Lower lobe of right lung (tissue), 2 donors: Measurements from ENCODE around the gene COPS6. TPM values are rescaled to one million over a fixed set of nuclear protein-coding genes. Genes with fewer than 3 reads are reported as not detected.

Experiments
- ATAC-seq, 2 donors: fragments of 200-7000 bp; cut with Tn5 transposase; one replicate each; pipeline ENCODE4 v1.9.1; 2020 to 2022; ENCODE audit warnings: mild to moderate bottlenecking in 2 of 2, moderate library complexity in 2 of 2
- DNase-seq: peaks from one replicate; pipeline ENCODE4 v3.0.0-alpha.2; 2020
- H3K27ac ChIP-seq: fragments of 200-600 bp; one replicate; pipeline ENCODE4 v1.8.0; 2022
- H3K27me3 ChIP-seq: fragments of 200-600 bp; one replicate; pipeline ENCODE4 v1.8.0; 2022; ENCODE audit warnings: low read depth
- H3K36me3 ChIP-seq: fragments of 200-600 bp; one replicate; pipeline ENCODE4 v1.8.0; 2022; ENCODE audit warnings: mild to moderate bottlenecking
- H3K4me1 ChIP-seq: fragments of 200-600 bp; one replicate; pipeline ENCODE4 v1.8.0; 2022
- H3K4me3 ChIP-seq: fragments of 200-600 bp; one replicate; pipeline ENCODE4 v1.8.0; 2022; ENCODE audit warnings: mild to moderate bottlenecking
- H3K9me3 ChIP-seq: fragments of 200-600 bp; one replicate; pipeline ENCODE4 v1.8.0; 2022
- intact Hi-C: fragments of 100-400 bp; cut with DNase I; formaldehyde crosslinking; loops from one replicate; pipeline ENCODE4 v1.11.0; 2022
- total RNA-seq: library from RNA; stranded (reverse); fragmentation: NEBNext Ultra II Directional; extraction: Animal tissue kit (Norgen Biotek cat#: 25700); gene quantifications from one replicate; pipeline ENCODE4 v1.2.1, GENCODE V29; 2021
- TF ChIP-seq, protein P1 (sequence below): fragments of 200-600 bp; IDR thresholded peaks from one replicate; pipeline ENCODE4 v1.8.0; 2022; ENCODE audit warnings: antibody characterized with exemption, mild to moderate bottlenecking
- donor health status: DM: no; HTN: yes; CAD: no; lungs with severe emphysema.

Gene COPS6
- total RNA-seq, 1 donor from 2014 or later: 70.6 TPM

DNA sequence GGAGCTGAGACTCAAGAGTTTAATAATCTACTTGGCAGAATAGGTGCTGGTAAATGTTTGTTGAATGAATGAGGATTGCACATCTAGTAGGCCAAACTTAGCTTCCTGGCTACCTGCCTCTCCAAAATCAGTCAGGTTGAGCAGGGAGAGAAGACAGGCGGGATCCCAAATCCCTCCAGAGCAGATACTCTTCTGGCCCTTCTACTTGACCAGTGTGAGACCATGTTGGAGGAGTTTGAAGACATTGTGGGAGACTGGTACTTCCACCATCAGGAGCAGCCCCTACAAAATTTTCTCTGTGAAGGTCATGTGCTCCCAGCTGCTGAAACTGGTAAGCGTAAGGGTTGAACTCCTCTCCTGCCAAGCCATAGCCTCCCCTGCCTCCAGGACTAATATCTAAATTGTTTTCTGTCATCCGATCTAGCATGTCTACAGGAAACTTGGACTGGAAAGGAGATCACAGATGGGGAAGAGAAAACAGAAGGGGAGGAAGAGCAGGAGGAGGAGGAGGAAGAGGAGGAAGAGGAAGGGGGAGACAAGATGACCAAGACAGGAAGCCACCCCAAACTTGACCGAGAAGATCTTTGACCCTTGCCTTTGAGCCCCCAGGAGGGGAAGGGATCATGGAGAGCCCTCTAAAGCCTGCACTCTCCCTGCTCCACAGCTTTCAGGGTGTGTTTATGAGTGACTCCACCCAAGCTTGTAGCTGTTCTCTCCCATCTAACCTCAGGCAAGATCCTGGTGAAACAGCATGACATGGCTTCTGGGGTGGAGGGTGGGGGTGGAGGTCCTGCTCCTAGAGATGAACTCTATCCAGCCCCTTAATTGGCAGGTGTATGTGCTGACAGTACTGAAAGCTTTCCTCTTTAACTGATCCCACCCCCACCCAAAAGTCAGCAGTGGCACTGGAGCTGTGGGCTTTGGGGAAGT lies 35.8 kb downstream of the COPS6 start:
- ATAC-seq (no peak), DNase-seq (no peak)
- H3K4me3 ChIP-seq: no peak overlapping the region
- H3K27me3 ChIP-seq: no peaks in the 10 kb centered on the region
- H3K9me3 ChIP-seq: no peaks in the 10 kb centered on the region
- intact Hi-C loops: no loop called here
- H3K4me1 ChIP-seq: peaks cover 39% of the 10 kb centered on the region
- no peak overlapping the region for H3K27ac ChIP-seq
- no peaks in the 10 kb centered on the region for H3K36me3 ChIP-seq
- TF ChIP-seq, protein P1, sequence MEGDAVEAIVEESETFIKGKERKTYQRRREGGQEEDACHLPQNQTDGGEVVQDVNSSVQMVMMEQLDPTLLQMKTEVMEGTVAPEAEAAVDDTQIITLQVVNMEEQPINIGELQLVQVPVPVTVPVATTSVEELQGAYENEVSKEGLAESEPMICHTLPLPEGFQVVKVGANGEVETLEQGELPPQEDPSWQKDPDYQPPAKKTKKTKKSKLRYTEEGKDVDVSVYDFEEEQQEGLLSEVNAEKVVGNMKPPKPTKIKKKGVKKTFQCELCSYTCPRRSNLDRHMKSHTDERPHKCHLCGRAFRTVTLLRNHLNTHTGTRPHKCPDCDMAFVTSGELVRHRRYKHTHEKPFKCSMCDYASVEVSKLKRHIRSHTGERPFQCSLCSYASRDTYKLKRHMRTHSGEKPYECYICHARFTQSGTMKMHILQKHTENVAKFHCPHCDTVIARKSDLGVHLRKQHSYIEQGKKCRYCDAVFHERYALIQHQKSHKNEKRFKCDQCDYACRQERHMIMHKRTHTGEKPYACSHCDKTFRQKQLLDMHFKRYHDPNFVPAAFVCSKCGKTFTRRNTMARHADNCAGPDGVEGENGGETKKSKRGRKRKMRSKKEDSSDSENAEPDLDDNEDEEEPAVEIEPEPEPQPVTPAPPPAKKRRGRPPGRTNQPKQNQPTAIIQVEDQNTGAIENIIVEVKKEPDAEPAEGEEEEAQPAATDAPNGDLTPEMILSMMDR: no peak

DNA sequence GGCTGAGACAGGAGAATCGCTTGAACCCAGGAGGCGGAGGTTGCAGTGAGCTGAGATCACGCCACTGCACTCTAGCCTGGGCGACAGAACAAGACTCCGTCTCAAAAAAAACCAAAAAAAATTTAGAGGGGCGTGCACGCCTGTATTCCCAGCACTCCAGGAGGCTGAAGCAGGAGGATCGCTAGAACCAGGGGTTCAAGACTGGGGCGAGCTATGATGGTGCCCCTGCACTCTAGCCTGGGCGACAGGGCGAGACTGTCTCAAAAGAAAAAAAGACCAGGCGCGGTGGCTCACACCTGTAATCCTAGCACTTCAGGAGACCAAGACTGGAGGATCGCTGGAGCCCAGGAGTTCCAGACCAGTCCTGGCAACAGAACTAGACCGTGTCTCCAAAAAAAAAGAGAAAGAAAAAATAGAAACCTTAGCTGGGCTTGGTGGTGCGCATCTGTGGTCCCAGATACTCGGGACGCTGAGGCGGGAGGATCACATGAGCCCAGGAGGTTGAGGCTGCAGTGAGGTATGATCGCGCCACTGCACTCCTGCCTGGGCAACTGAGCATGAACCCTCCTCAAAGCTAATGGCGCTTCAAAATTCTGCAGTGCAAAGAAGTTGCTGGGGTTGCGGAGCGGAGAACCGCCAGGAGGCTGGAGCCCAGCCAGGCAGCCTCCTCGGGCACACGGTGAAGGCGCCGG lies 37.6 kb downstream of the COPS6 start:
- H3K4me1 ChIP-seq: peaks cover 36% of the 10 kb centered on the region
- intact Hi-C loops: no loop called here
- no peak for DNase-seq

DNA sequence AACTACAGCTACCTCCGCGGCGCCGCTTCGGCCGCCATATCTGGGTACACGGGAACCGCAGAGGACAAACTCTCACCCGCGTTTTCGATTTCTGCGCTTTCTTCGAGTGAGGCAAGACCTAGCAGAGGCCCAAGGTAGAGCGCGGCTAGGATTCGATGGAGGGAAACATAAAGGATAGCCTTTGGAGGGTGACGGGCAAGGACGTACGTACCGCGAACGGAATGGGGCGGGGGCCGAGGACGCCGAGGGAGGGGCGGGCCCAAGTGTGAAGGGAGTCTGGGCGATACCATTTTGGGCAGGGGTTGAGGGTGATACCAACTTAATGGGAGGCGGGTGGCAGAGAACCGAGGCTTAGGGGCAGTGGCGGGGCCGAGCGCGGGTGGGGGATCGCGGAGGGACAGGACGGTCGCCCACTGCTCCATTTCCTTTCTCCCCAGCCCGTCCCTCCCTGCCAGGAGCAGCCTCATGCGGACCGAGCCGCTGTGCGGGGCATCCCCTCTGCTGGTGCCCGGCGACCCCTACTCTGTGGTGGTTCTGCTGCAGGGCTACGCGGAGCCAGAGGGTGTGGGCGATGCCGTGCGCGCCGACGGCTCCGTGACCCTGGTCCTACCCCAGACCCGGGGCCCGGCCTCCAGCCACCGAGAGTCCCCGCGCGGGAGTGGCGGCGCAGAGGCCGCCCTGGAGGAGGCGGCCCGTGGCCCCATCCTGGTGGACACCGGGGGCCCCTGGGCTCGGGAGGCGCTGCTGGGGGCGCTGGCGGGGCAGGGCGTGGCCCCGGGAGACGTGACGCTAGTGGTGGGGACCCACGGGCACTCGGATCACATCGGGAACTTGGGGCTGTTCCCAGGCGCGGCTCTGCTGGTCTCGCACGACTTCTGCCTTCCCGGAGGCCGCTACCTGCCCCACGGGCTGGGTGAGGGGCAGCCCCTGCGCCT lies 38.4 kb downstream of the COPS6 start, which contains the start of gene MBLAC1:
TSS of gene MBLAC1 (plus strand) at position 37 of the 935 bp plus-strand sequence. CDS start at position 466, 429 bp downstream.
- Histone ChIP-seq H3K9me3 (no peaks in the 10 kb centered on the region), H3K4me1 (peaks cover 36% of the 10 kb centered on the region), H3K27me3 (no peaks in the 10 kb centered on the region), H3K4me3 (peak within 1 kb of the TSS; percentile 81), H3K27ac (peak within 1 kb of the TSS; percentile 90), H3K36me3 (no peaks in the 10 kb centered on the region)
- intact Hi-C loops: no loop called here
- TF ChIP-seq, protein P1: no peak
- ATAC-seq (peak; percentile 97), DNase-seq (peak; percentile 88)

More for the DNA sequence above, 37.6 kb downstream of the COPS6 start:
- Histone ChIP-seq H3K27me3 (no peaks in the 10 kb centered on the region), H3K4me3 (peak overlapping the region; percentile 81), H3K27ac (peak overlapping the region; percentile 90), H3K9me3 (no peaks in the 10 kb centered on the region), H3K36me3 (no peaks in the 10 kb centered on the region)
- peak in 1 of 2 donors; percentile 2 for ATAC-seq
- TF ChIP-seq, protein P1: no peak

DNA sequence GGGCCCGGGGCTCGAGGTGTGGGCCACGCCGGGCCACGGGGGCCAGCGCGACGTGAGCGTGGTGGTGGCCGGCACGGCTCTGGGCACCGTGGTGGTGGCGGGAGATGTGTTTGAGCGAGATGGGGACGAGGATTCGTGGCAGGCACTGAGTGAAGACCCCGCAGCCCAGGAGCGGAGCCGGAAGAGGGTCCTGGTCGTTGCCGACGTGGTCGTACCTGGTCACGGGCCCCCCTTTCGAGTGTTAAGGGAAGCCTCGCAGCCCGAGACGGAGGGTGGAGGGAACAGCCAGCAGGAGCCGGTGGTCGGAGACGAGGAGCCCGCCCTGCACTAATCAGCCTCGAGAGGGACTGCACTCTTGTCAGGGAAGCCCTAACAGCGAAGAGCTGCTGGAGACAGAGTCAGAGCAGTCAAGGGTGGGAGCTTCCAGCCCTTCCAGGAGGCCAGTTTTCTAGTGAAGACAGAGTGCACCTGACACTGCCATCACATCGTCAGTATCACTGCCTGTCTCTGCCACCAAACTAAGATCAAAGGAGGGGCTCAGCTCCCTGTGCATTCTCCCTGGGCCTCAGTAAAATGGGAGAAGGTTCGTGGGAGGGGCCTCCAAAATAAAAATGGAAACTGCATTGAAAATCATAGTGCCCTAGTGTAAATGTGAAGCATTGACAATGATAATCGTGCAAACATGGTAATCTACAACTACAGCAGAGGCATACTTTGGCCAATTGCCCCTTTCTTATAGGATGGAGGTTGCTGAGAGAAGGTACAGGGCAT lies 39.3 kb downstream of the COPS6 start:
- intact Hi-C loops: no loop called here
- no peaks in the 10 kb centered on the region for H3K36me3 ChIP-seq
- peak overlapping the region; percentile 90 for H3K27ac ChIP-seq
- TF ChIP-seq, protein P1: no peak
- H3K4me1 ChIP-seq: peaks cover 36% of the 10 kb centered on the region
- no peaks in the 10 kb centered on the region for H3K9me3 ChIP-seq
- no peak for DNase-seq
- H3K4me3 ChIP-seq: peak overlapping the region; percentile 81
- peak; percentile 4 to 5 for ATAC-seq
- no peaks in the 10 kb centered on the region for H3K27me3 ChIP-seq
